Activated CD8-positive, alpha-beta memory T cell treated with anti-CD3 and anti-CD28 coated beads, Interleukin-2, amount 50 U/mL, for 4 hours (primary cell): ENCODE results near the gene ARHGAP24.

Experiments
- DNase-seq: peaks from one replicate; pipeline ENCODE4 v3.0.0-alpha.2; 2020

ARHGAP24 gene

DNA sequence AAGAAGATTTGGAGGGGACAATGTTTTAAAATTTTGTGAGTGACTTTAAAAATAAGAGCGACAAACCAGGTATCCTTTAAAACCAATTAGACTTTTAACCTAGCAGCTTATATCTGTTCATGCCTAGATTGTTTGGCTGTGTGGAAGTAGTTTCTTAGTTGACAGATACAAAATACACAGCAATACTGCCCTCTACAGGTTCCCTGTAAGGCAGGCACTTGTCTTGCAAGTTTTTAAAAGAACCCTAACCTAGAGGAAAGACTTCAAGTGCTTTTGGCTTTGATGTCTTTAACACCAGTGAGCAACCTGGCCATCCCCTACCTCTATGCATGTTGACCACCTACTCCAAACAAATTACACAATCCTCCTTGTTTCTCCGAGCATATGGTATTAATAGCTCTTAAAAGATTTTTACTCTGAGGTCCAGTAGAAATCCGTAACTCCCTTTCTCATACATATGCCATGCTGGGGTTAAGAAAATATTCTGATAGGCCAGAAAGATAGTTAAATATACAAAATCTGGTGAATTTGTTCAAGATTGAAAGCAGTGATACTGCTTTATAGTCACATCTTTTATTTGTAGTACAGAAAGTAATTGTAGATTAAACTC, 273.0 kb downstream of the ARHGAP24 start:
- no peak for DNase-seq

DNA sequence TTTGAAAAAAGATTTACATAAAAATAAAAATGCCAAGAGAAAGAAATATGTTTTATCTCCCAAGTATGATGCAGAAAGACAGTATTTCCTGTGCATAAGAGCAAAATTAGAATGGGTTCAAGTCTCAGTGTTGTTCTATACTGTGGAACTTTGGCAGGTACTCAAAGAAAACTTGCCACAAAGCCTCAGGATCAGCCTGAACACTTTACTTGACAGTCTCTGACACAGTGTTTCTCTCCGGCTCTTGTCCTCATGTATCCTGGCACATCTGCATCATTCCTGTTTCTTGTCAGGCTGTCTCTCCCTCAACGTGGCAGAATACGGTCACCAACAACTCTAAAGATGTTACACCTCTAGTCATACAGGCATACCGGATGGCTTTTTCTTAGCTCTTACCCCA, 273.7 kb downstream of the ARHGAP24 start:
- DNase-seq: no peak

- DNase-seq: no peak
These were observed 276.9 kb downstream of the ARHGAP24 start for GRCh38 chr4:85751866-85752265.

GRCh38 chr4:85755285-85755684, 280.3 kb downstream of the ARHGAP24 start:
- no peak for DNase-seq

- DNase-seq: no peak
These were observed 282.0 kb downstream of the ARHGAP24 start for GRCh38 chr4:85756938-85757337.

DNA sequence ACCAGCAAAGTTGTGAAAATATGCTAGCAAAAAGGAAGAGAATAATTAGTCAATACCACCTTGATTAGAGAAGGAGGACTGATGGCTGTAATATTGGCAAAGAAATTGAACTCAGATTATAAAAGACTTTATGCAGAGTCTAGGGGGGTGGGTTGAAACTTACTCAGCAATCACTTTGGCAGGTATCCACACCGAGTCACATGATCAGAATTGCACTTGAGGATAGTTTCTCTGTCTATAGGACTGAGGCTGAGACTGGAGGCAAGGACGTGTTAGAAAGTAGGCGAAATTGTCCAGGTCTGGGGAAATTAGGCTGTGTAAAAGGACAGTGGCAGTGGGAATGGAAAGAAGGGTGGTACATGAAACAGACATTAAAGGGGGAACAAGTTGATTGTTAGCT, 284.4 kb downstream of the ARHGAP24 start:
- DNase-seq: no peak

GRCh38 chr4:85760511-85760910, 285.6 kb downstream of the ARHGAP24 start:
- DNase-seq: no peak

GRCh38 chr4:85761803-85762528, 287.0 kb downstream of the ARHGAP24 start:
- DNase-seq: no peak

GRCh38 chr4:85762529-85762871, 287.6 kb downstream of the ARHGAP24 start:
- no peak for DNase-seq

DNA sequence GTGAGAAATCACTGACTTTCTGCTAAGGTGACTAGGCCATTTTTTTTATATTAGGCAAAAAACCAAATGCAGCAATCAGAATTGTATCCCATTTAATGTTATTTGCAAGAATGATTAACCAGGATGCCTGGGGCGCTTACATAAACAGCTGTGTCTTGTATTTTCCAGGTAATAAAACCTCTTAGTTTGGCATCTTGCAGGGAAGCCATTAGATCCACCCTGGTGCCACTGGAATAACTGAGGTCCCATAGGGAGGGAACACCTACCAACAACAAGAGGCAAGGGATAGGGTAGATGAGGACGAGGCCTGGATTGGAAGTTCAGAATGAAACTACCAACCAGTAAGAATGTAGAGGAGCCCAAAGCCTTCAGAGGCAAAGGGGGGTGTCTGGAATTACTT, 288.3 kb downstream of the ARHGAP24 start:
- DNase-seq: no peak

- no peak for DNase-seq
These were observed 292.7 kb downstream of the ARHGAP24 start for GRCh38 chr4:85767649-85768048.

GRCh38 chr4:85769009-85769408, 294.1 kb downstream of the ARHGAP24 start:
- DNase-seq: no peak

DNA sequence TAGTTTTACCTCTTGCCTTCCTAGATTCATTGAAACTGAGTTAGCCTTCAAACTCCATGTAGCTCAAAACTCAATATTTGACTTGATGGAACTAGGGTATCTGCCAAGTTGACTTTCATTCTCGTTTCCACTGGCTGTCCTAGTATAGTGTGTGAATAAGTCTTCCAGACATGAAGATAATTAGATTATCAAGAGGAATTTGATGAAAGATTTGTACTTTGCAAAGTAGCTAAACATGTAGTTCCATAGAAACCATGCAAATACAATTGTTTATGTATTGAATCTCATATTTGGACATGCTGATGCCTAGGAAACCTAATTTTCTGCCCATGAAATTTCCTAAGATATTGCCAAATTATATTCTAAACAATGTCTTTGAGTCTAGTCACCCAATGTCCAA, 297.5 kb downstream of the ARHGAP24 start:
- no peak for DNase-seq

DNA sequence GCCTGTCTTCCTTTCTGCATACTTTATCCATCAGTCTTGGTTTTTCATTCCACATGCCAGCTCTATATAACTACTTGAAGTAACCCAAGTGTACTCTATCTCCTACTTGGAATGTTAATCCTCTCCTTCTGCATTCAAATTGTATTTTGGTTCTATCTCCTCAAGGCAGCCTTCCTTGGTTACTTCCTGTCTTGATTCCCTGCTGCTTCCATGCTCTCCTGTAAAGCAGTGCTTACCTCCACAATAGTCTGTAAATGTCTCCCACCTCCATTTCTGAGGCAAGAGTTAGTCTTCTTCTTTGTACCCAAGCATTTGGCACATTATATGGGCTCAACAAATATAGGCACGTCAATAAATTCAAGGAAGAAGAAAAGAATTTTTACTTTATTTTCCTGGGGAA, 298.4 kb downstream of the ARHGAP24 start:
- no peak for DNase-seq

GRCh38 chr4:85774000-85774399, 299.1 kb downstream of the ARHGAP24 start:
- DNase-seq: no peak

GRCh38 chr4:85774489-85774888, 299.5 kb downstream of the ARHGAP24 start:
- DNase-seq: no peak

GRCh38 chr4:85776096-85776495, 301.1 kb downstream of the ARHGAP24 start:
- no peak for DNase-seq

- DNase-seq: no peak
These were observed 301.6 kb downstream of the ARHGAP24 start for GRCh38 chr4:85776579-85776978.

DNA sequence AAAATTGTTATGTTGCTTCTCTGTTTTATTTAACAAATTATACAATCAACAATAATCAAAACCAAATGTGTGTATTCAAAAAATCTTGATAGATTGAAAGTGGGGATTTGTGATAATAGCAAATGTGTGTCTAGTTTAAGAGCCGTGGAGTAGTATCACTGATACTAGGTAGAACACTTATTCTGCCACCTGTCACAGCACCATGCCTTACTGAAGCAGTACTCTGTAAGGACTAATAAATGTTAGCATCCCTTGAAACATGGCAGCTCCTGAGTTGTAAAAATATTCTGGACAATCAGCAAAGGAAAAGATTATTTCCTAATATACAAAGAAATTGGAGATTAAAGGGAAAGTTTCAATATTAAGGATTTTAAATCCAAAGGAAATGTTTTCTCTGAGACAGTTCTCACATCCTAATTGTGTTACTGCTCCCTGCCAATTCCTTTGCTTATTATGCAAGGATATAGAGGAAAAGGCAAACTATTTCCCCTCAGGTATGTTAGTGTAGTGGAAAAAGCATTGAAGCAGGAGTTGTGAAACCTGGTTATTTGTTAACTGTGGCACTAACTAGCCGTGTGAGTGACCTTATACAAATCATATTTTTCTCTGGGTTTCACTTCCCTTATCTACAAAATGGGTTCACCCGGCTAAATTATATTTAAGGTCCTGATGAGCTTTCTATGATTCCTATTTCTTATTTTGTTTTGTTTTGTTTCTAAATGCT, 303.1 kb downstream of the ARHGAP24 start:
- no peak for DNase-seq

GRCh38 chr4:85778632-85779131, 303.7 kb downstream of the ARHGAP24 start:
- no peak for DNase-seq

DNA sequence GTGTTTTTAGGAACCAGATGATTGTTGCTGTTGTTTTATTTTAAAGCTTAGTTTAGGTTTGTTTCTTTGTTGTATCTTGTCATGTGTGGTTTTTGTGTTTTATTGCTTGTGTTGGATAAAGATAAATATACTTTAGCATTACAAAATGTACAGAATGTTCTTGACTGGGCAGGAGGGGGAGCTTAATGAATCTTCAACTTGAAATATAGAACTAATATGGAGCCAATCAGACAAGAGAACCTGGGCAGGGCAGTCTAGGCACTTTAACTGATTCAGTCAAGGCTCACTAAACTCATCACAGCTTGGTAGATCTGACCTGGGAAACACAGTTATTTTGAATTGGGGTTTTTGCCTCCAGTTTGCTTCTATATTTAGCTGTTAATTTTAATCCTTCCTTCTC, 304.2 kb downstream of the ARHGAP24 start:
- DNase-seq: no peak

DNA sequence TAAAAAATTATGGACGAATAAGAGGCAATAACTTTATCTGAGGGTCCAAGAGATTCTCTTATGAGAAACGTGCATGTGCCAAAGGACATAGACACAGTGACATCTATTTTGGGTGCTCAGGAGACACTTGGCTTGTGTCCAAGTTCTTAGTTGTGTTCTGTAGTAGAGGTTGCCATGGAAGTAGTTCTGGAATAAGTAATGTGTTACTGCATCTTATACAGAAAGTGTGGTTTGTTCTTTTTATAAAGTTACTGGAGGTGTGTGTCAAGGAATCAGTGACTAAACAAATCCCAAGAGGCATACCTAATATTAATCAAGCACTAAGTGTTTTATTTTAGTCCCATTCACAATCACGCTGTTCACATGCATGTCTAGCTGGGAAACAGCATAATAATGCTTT, 305.7 kb downstream of the ARHGAP24 start:
- DNase-seq: no peak

- no peak for DNase-seq
These were observed 308.5 kb downstream of the ARHGAP24 start for GRCh38 chr4:85783483-85783882.

GRCh38 chr4:85783900-85784299, 308.9 kb downstream of the ARHGAP24 start:
- no peak for DNase-seq
